K562 (cell line): ENCODE data around the gene RAB6B. TPM values are rescaled to one million over a fixed set of nuclear protein-coding genes. Genes with fewer than 3 reads are reported as not detected.

ENCODE experiments used
- ELK1 ChIP-seq: sonication (generic); formaldehyde crosslinking; IDR thresholded peaks from 2 replicates; pipeline ENCODE4 v1.8.1; 2022; ENCODE audit warnings: missing genetic modification reagents
- FOXA3 ChIP-seq, 2 experiments: fragments of 450-650 bp in 1 of 2; sonication (generic) in 1 of 2; formaldehyde crosslinking; IDR thresholded peaks in 1 of 2; conservative IDR thresholded peaks in 1 of 2; 2 replicates each; pipeline versions ENCODE4 v1.4.0 to v1.8.0; 2020 to 2022; ENCODE audit warnings: mild to moderate bottlenecking in 2 of 2, missing genetic modification reagents in 1 of 2
- HOMEZ ChIP-seq: fragments of 250-450 bp; sonication (Bioruptor Pico); IDR thresholded peaks from 2 replicates; pipeline ENCODE4 v1.4.0; 2020; ENCODE audit warnings: mild to moderate bottlenecking, moderate library complexity
- KHSRP ChIP-seq: fragments of 450-650 bp; IDR thresholded peaks from 2 replicates; pipeline ENCODE4 v1.6.1; 2017
- PKNOX1 ChIP-seq: fragments of 450-650 bp; IDR thresholded peaks from 2 replicates; pipeline ENCODE4 v1.6.1; 2016
- RBM25 ChIP-seq: fragments of 200-400 bp; formaldehyde crosslinking; IDR thresholded peaks from 2 replicates; pipeline ENCODE4 v1.6.1; 2018; ENCODE audit warnings: low read length, low read depth, moderate library complexity; ENCODE audit not compliant: severe bottlenecking
- SAFB ChIP-seq: fragments of 200-400 bp; formaldehyde crosslinking; IDR thresholded peaks from 2 replicates; pipeline ENCODE4 v1.6.1; 2017; ENCODE audit warnings: low read depth, low read length, borderline replicate concordance
- TARDBP ChIP-seq: fragments of 450-650 bp; IDR thresholded peaks from 2 replicates; pipeline ENCODE4 v1.6.1; 2016
- TCF7 ChIP-seq: sonication (generic); IDR thresholded peaks from 2 replicates; pipeline ENCODE4 v1.6.1; 2016; ENCODE audit warnings: antibody characterized with exemption, borderline replicate concordance
- UBTF ChIP-seq, 2 experiments: IDR thresholded peaks; 2 replicates each; pipeline ENCODE4 v1.6.1; 2012; ENCODE audit warnings: improper control_type of control experiment in 2 of 2, low read depth in 2 of 2, low read length in 2 of 2, borderline replicate concordance in 1 of 2
- VEZF1 ChIP-seq: fragments of 200-800 bp; sonication (Bioruptor generic); IDR thresholded peaks from 2 replicates; pipeline ENCODE4 v1.6.1; 2017; ENCODE audit warnings: missing genetic modification characterization, missing compliant biosample characterization
- ZFX ChIP-seq: sonication (generic); formaldehyde crosslinking; IDR thresholded peaks from 2 replicates; pipeline ENCODE4 v1.8.0; 2022; ENCODE audit warnings: mild to moderate bottlenecking, missing genetic modification reagents, moderate library complexity
- ZKSCAN1 ChIP-seq: fragments of 150-350 bp; IDR thresholded peaks from 2 replicates; pipeline ENCODE4 v1.6.1; 2016; ENCODE audit warnings: low read depth, low read length
- polyA plus RNA-seq, 8 experiments: library from polyadenylated mRNA; depleted of rRNA in 4 of 8; stranded (reverse) in 5 of 8; unstranded in 3 of 8; fragments of >200 nt; fragmentation: Nextera tagmentation in 2 of 8; fragmentation: Illumina TruSeq in 1 of 8; extraction: Ambion mirVana in 2 of 8; extraction: Trizol in 1 of 8; gene quantifications; 2 replicates each; pipeline versions ENCODE4 v1.2.1 to v1.2.3, GENCODE V29; 2011 to 2014; ENCODE audit warnings: inconsistent platforms in 1 of 8, missing spikeins in 1 of 8
- total RNA-seq, 7 experiments: library from RNA; depleted of rRNA in 6 of 7; stranded (reverse); fragments of >200 nt in 6 of 7; fragmentation: Illumina TruSeq in 2 of 7; extraction: Trizol in 2 of 7; gene quantifications; 2 replicates each; pipeline versions ENCODE4 v1.2.1 to v1.2.3, GENCODE V29; 2011 to 2021; ENCODE audit warnings: low replicate concordance in 1 of 7
- TF ChIP-seq, protein P1 (sequence below), 2 experiments: IDR thresholded peaks; 2 replicates each; pipeline ENCODE4 v1.6.1; 2011; ENCODE audit warnings: borderline replicate concordance in 1 of 2, control low read depth in 1 of 2, low read depth in 1 of 2, low read length in 1 of 2, mild to moderate bottlenecking in 1 of 2, mixed read lengths in 1 of 2, moderate library complexity in 1 of 2; ENCODE audit not compliant: insufficient read depth in 1 of 2, insufficient read length in 1 of 2, poor library complexity in 1 of 2, severe bottlenecking in 1 of 2; ENCODE audit errors: extremely low read depth in 1 of 2
- TF ChIP-seq, protein P2 (sequence below), 3 experiments: IDR thresholded peaks in 2 of 3; conservative IDR thresholded peaks in 1 of 3; 2 replicates each; pipeline ENCODE4 v1.5.1; 2011 to 2012; ENCODE audit warnings: low read length in 3 of 3, mild to moderate bottlenecking in 3 of 3, control low read depth in 2 of 3, improper control_type of control experiment in 1 of 3, inconsistent platforms in 1 of 3, low read depth in 1 of 3, mixed read lengths in 1 of 3, moderate library complexity in 1 of 3; ENCODE audit not compliant: insufficient read depth in 2 of 3

RAB6B gene
- total and polyA plus RNA-seq, 9 of the 15 experiments (the other 6 are each of a cell fraction or from before 2014, with no cell fraction given), result 0.60 to 18.1 (median 1.5) TPM

DNA sequence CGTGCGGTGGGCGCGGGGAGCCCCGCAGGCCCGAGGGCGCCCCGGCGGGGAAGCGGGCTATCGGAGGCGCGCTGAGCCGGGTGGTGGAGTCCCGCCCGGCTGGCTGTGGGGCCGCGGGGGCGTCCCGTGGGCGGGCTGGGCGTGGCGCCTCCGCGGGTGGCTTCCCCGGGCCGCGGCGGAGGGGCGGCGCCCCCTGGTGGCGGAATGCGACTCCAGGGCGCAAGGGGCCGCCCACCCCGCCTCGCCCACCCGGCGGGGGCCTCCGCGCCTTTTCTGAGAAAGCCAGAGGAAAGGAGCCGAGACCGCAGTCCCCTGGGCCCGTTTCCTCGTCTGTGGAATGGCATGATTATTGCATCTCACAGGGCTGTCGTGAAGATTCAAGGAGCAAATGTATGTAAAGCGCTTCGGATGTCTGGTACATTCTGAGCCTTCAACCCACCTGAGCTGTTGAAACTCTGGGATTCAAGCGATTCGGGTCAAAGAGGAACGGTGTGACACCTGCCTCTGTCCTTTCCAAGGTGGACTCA, 31.9 kb upstream of the RAB6B start (continued):
- TF ChIP-seq PKNOX1, result no peak
- TF ChIP-seq, protein P1, sequence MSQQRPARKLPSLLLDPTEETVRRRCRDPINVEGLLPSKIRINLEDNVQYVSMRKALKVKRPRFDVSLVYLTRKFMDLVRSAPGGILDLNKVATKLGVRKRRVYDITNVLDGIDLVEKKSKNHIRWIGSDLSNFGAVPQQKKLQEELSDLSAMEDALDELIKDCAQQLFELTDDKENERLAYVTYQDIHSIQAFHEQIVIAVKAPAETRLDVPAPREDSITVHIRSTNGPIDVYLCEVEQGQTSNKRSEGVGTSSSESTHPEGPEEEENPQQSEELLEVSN (IDR thresholded peaks at IDR 0.05; ENCODE audit: borderline replicate concordance in 1 of 2, extremely low read depth in 1 of 2, insufficient read depth in 1 of 2, insufficient read length in 1 of 2, low read depth in 1 of 2, low read length in 1 of 2, poor library complexity in 1 of 2, severe bottlenecking in 1 of 2), result peak in 1 of 2 experiments; percentile 50
- TF ChIP-seq VEZF1 (CRISPR knock-in tag), result peak; percentile 42; the same call in 1 of the 2 replicates
- TF ChIP-seq ZFX (CRISPR knock-in tag), result peak; percentile 34; the same call in 1 of the 2 replicates
- TF ChIP-seq SAFB, result peak; percentile 43; the same call in 1 of the 2 replicates
- no peak for TF ChIP-seq HOMEZ (CRISPR knock-in tag)
- no peak for TF ChIP-seq FOXA3 (CRISPR knock-in tag; conservative IDR thresholded peaks at IDR 0.05 in 1 of 2, IDR thresholded peaks at IDR 0.05 in 1 of 2)
- no peak for TF ChIP-seq TCF7
- TF ChIP-seq ZKSCAN1, result no peak
- no peak for TF ChIP-seq RBM25
- 0 out of 4 replicates have a peak, but pooled peaks of 1 of the 2 experiments have one; percentile 13 for TF ChIP-seq UBTF (IDR thresholded peaks at IDR 0.05; ENCODE audit: borderline replicate concordance in 1 of 2, low read depth in 2 of 2, low read length in 2 of 2)
- TF ChIP-seq ELK1 (CRISPR knock-in tag), result no peak
- TF ChIP-seq TARDBP, result peak; percentile 37; the same call in 1 of the 2 replicates
- TF ChIP-seq, protein P2, sequence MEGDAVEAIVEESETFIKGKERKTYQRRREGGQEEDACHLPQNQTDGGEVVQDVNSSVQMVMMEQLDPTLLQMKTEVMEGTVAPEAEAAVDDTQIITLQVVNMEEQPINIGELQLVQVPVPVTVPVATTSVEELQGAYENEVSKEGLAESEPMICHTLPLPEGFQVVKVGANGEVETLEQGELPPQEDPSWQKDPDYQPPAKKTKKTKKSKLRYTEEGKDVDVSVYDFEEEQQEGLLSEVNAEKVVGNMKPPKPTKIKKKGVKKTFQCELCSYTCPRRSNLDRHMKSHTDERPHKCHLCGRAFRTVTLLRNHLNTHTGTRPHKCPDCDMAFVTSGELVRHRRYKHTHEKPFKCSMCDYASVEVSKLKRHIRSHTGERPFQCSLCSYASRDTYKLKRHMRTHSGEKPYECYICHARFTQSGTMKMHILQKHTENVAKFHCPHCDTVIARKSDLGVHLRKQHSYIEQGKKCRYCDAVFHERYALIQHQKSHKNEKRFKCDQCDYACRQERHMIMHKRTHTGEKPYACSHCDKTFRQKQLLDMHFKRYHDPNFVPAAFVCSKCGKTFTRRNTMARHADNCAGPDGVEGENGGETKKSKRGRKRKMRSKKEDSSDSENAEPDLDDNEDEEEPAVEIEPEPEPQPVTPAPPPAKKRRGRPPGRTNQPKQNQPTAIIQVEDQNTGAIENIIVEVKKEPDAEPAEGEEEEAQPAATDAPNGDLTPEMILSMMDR (IDR thresholded peaks at IDR 0.05 in 2 of 3, conservative IDR thresholded peaks at IDR 0.05 in 1 of 3; ENCODE audit: insufficient read depth in 2 of 3, low read depth in 1 of 3, low read length in 3 of 3), result peak; percentile 61 to 78 (median 67)
- no peak for TF ChIP-seq KHSRP
